ENCODE results near the gene CRIP2.

- TF ChIP-seq CTCF (IDR thresholded peaks at IDR 0.05) (no peak), POLR2A (IDR thresholded peaks at IDR 0.05) (no peak)
These were observed 21.7 kb upstream of the CRIP2 start for GRCh38 chr14:105452963-105453362.

Data from right lobe of liver (tissue), 4 donors.